GM18873 (cell line): Measurements from ENCODE around the gene VSTM2B.
"Not testable (repeated sequence)": the region's sequence is repeated elsewhere in the genome, so short reads cannot be mapped to it uniquely, and the experiment has no call there.

Experiments used
- ATAC-seq: cut with Tn5 transposase; IDR thresholded peaks from one replicate; pipeline ENCODE4 v1.9.1; 2021; ENCODE audit warnings: mild to moderate bottlenecking, moderate library complexity, moderate number of reproducible peaks; ENCODE audit not compliant: unreplicated experiment, low FRiP score

Gene VSTM2B

DNA sequence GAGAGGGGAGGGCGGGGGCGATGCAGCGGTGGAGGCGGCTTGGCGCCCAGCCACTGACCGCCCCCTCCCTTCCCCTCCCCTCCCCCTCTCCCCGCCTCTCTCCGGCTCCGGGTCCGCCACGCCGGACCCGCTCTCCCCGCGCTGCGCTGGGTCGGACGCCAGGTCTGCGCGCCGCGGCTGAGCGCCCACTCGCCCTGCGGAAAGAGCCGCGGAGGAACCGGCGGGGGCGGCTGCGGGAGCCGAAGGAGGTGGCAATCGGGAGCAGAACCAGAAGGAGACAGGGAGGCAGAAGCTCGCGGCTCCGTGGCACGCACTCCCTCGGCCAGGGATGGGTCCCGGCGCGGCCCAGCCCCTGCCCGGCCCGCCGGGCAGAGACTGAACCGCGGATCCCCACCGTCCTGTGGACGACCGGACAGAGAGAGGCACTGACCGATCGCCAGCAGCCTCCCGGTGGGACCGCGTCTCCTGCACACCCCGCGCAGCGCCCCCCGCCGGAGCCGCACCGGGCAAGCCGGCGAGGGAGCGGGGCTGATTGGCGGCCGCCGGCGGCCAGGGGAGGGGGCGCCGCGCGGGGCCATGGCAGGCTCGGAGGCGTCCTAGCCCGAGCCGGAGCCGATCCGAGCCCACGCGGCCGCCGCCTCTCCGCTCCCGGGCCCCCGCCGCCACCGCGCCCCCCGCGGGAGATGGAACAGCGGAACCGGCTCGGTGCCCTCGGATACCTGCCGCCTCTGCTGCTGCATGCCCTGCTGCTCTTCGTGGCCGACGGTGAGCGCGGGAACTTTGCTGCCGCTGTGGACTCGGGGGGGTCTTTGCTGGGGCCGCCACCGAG is at the start of gene VSTM2B:
TSS of gene VSTM2B (plus strand) at position 94 of the 829 bp plus-strand sequence. CDS start at position 684, 590 bp downstream.
- ATAC-seq: no peak

DNA sequence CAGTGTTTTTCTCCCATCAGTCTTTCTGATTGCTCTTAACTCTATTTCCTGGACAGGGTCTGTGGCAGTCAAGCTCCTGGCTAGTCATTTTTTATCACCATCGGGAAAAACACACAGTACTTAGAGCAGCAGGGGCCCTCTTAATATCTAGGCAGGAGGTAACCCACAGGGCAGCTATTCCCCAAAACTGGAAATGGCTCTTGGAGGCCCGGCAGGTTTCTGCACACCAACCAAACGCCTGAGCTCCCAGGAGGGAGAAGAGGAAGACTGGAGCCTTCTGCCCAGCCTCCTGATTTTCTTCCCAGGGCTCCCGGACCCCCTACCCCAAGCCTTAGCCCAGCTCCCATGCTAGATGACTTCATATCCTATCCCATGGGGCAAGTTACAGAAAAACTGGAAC is 49.3 kb upstream of the VSTM2B start:
- ATAC-seq: no peak

DNA sequence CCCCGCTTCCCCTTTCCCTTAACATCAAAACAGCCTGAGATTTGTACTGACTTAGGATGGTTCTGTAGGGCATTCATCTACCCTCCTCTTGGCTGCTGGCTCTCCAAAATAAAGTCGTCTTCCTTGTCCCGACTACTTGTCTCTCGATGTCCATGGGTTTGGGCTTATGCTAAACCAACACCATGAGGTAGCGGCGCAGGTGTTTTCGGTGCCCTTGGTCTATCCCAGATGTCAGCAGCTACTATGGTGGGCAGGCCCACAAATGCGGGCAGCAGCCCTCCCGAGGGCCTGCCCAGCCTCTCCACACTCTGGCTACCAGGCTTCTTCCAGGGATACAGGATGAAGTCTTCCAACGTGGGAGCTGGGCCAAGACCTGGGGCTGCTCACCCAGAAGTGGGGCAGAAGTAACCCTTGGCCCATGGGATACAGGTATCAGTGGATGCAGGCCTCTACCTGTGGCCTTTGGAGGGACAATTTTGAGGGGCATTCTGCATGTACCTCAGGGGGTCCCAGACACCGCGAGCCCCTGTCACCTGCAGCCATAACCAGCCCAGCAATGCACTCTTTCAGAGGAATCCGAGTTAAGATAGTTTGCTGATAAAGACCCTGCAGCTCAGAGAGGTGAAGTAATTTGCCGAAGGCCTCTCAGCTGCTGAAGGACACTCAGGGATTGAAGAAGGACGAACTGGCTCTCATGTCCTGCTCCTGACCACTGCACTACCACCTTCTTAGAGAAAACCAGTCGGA is 47.8 kb upstream of the VSTM2B start:
- ATAC-seq: no peak

DNA sequence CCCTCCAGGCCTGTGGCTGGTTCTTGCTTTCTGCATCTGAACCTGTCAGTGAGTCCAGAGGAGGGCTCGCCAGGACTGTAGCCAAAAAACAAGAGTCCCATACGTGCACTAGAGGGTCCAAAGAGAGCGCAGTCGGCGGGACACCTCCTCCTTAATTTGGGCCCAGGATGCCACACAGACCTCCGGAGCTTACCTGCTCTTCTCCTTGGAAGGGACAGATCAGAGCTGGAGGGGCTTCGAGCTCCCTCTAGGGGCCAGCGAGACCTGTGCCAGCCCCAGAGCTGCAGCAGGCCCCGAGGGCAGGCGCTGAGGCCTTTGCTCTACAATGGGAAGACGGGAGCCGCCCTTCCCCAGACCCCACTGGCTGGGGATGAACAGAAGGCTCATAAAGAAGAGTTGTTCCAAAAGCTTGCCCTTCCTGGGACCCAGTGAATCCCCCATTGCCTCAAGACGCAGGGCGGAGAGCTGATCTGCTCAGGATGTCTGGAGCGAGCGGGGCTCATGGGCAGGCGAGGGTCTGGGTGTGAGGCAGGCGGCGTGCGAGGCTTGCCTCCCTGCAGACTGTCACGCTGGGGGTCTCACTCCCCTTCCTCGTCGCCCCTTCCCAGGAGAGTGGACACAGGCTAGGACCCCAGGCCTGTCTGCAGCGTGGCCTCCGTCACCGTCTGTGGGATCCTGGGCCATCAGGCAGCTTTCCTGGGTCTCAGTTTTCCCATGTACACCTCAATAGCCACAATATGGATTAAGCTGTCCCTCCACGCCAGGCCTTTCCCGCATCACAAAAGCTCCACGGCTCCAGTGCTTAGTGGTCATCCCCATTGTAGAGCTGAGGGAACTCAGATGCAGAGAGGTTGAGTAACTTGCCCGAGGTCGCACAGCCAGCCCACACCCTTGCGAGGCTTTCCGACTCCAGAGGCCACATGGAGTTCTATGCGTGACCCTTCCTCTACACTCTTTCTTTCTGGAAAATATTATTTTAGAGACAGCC is 46.9 kb upstream of the VSTM2B start:
- no peak for ATAC-seq

DNA sequence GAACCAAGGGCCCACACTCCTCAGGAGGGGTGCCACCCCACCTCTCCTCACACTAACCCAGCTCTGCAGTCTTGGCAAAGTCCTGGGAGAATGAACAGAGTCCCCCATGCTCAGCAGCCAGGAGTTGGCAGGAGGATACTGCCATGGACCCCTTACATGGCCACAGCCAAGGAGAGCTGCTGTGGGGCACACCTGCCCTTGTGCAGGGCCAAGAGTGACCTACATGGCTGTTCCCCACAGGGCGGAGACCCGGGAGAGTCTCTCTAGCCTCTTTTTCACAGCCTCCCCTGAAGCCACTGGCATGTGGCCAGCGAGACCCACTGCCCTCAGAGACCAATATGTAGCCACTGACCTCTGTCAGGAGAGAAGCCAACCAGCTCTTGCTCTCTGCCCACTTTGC is 45.9 kb upstream of the VSTM2B start:
- no peak for ATAC-seq

DNA sequence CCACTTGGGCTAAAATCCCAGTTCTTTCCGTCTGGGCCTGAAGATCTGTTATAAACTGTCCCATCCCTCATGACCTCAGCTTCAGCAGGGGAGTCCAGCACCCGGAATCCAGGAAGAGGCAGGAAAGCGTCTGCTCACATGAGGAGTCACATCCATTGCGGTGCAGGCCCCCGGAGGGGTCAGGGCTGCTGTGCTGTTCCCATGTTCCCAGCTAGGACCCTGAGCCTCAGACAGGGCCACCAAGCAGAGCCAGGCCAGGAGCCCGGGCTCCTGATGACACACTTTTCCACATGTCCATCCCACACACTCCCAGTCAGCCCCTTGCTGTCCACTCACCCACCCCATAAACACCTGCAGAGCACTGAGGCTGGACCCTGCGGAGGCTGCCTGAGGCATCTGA is 45.3 kb upstream of the VSTM2B start:
- no peak for ATAC-seq

DNA sequence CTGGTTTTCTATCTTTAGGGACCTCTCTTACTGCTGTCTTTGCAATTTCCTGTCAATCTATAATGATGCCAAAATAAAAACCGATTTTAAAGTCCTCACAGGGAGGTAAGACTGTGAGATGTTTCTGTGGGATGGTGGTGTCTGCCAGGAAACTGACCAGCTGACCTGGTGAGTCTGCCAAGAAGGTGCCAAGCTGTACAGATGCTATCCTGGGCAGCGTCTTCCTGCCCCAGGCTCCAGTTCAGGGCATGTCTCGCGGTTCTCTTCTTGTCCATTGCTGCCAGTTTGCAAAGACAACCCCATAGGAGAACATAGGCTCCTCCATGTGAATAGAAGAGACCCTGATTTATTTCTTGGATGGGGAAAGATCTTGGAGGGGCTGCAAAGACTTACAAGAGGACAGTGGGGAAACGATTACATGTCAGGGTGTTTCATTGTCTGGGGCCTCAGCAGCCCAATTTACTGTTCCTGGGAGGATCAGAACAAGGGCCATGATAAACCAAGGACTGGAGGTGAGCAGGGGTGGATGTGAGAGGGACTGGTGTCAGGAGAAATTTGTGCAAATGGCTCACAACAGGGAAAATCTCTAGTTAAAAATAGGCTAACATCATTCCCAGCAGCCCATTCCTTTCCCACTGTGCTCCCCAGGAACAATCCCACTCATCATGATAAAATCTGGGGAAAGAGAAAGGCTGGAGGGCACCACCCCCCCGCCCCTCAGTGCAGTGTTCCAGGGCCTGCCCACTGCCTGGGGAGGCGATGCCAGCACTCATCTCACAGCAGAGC is 42.7 kb upstream of the VSTM2B start:
- ATAC-seq: no peak

DNA sequence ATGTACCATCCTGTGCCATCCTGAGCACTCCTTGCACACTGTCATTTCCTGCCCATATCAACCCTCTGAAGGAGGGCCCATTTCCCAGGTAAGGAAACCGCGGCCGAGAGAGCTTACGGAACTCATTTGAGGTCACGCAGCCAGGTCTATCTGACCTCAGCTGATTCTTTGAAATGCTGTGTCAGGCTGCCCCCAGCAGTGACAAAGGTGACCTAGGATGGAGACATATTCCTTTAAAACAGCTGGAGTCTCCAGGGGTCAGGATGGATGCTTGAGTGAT is 42.2 kb upstream of the VSTM2B start:
- no peak for ATAC-seq

DNA sequence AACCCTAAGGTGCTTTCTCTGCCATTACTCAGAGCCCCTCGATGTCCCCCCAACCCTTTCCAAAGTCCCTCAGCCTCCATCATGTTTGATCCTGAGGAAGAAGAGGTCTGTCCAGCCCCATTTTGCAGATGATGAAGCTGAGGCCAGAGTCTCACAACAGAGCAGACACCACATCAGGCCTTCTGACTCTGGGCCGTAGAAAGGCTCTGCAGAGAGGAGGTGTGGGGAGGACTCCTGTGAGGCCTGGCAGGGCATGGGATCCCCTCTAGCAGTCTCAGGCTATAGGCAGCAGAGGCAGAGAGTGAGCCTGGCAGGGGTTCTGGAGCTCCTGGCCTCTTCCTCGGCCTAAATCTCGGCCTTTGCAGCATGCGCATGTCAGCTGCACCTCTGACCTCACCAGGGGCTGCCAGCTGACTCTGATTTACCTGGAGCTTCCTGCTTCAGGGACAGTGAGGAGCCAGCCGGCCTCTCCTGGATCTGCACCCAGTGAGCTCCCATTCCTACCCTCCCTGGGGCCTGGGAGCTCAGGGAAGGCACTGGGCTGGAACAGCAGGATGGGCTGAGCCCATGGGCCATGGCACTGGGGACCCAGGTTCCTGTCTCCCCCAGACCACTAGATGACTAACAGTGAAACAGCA is 41.7 kb upstream of the VSTM2B start:
- ATAC-seq: no peak

DNA sequence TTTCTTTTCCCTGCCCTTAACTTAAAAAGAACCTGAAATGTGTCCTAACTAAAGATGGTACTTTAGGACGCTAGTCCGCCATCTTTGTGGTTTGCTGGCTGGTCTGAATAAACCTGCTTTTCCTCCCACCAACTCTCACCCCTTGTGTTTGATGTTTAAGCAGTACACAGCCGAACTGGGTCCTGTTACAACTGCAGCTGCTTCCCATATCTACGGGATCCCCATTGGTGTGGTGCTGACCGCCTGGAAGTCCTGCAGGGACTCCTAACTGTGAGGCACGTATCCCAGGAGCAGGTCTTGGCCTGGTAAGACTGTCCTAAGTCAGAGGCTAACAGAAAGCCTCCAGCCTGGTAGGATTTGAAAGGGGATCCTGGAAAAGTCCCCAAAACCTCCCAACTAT is 40.9 kb upstream of the VSTM2B start:
- ATAC-seq: no peak

DNA sequence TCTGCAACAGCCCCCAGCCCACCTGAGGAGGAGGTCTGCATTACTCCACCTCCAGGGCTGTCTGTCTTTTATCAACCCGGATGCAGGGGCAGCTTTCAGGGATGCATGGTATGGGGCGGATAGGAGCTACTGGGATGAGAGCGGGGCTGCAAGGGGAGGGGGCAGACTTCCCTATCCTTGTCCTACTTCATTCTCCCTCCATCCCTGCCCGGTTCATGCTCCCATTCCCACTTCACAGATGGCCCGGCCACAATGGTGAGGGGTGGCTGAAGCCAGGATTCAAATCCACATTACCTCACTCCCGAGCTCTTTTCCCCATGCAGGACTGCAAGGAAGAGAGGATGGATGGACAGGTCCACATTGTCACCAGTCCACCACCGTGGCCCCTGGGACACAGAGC is 40.5 kb upstream of the VSTM2B start:
- ATAC-seq: no peak

DNA sequence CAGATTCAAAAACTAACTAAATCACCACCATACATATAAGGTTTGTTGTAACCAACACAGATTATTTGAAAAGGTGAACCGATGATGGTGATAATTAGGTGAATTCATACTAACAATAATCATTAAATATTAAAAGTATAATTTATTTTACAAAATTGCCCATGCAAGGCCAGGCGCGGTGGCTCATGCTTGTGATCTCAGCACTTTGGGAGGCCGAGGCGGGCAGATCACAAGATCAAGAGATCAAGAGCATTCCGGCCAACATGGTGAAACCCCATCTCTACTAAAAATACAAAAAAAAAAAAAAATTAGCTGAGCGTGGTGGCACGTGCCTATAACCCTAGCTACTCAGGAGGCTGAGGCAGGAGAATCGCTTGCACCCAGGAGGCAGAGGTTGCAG is 38.8 kb upstream of the VSTM2B start:
- ATAC-seq: not testable (repeated sequence)

DNA sequence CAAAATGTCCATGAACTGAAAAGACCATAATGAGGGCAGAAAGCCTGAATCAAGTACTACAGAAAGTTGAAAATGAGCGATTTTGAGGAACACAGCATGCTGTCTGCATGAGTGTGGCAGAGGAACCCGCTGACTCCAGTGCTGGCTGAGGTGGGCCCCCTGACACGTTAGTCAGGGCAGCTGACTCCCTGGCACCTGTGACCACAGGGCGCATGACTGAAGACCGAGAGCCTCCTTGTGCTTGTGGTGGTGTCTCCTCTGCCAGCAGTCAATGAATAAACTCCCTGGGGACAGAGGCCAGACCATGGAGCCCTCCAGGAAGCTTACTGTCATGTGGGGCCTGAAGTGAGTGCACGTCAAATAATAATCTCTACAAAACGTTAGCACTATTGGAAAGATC is 38.4 kb upstream of the VSTM2B start:
- ATAC-seq: no peak

DNA sequence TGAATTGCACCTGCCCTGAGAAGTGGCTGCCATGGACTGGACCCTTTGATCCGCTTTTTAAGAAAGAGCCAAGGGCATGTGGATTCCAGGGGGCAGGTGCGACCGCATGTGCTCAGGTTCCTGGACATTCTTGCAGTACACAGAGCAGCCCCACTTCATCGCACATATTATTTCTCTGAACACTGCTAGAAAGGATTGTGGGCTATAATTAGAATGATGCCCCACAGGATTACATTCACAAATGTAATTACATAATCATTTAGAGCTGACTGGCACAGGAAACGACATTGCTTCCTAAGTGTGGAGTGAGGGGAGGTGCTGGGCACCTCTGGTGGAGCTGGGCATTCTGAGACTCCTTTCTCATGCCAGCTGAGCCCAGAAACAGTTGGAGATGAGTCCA is 37.5 kb upstream of the VSTM2B start:
- ATAC-seq: no peak

DNA sequence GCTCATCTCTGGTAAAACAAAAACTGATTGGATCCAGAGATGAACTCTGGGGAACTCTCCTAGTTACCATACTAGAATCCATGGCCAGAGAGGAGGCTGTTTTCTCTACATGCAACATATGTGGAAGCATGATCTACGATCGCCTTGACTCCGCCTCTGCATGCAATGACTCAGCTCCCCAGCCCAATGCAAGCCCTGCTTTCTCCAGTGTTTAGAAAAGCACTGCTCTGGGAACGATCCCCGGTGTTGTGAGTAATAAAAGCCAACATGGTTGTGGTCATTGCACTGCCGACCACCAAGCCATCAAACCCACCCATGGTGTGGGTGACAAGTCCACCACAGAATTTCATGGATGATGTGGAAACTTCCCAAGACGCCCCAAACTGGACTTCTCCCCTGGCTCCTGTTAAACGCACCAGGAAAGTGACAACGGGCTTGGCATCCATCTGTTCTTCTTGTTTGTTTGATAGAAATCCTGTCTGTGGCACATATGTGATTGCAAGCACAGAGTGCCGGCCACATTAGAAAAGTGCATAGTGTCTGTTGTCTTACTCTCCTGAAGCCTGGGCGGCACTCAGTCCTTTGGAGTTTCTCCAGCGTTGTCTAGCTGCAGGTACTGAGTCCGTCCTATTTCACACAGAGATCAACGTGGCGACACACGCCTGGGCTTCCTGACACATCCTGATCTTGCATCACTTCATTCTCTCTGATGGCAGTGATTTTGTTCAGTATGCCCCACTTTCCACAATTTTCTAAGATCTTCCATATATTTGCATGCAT is 36.4 kb upstream of the VSTM2B start:
- no peak for ATAC-seq

DNA sequence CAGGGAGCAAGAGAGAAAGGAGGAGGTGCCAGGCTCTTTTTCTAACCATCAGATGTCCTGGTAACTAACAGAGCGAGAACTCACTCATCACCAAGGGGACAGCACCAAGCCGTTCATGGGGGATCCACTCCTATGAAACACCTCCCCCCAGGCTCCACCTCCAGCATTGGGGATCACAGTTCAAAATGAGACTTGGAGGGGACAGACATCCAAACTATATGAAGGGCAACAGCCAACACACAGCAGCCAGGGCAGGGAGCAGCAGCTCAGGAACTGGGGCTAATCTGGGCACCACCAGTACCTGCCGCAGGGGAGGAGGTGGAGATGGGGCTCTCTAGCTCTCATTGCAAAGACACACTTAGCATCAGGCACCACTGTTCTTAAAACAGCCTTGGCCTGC is 34.3 kb upstream of the VSTM2B start:
- no peak for ATAC-seq

DNA sequence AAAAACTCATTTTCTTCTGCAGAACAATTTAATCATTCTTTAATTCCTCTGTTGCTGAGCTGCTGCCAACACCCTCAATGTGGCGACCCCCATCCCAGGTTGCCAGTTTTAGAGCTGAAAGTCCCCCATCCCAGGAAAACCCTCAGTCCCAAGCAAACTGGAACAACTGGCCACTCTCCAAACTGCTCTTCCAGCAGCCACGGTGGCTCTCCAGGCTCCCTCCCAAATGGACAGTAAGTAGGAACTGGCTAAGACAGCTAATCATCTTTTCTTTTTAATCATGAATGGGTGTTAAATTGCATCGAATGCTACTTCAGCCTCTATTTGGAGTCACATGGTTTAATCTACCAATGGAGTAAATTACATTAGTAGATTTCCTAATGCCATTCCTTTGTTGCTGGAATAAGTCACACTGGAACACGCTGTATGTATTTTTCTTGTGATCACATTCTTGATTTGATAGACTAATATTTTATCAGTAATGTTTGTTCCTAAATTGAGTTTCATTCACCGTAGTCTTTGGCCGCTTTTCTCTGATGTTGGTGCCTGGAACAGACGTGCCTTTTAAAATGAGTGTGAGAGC is 33.7 kb upstream of the VSTM2B start:
- no peak for ATAC-seq

DNA sequence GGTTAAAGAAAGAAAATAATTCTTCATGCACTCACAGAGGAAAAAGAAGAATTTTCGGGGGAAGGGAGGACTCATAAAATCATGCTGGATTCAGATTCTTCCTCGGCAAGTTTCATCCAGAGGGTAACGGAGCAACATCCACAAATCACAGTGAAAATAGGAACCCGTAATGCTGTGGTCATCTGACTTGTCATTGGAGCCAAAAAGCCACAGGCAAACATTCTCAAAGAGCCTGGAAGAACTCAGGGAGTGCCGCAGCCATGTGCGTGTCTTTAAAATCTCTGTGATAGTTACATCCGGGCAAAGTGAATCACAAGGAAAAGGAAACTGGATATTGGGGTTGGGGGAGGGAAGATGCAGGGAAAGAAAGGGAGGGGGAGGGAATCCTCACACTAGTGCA is 33.0 kb upstream of the VSTM2B start:
- no peak for ATAC-seq

DNA sequence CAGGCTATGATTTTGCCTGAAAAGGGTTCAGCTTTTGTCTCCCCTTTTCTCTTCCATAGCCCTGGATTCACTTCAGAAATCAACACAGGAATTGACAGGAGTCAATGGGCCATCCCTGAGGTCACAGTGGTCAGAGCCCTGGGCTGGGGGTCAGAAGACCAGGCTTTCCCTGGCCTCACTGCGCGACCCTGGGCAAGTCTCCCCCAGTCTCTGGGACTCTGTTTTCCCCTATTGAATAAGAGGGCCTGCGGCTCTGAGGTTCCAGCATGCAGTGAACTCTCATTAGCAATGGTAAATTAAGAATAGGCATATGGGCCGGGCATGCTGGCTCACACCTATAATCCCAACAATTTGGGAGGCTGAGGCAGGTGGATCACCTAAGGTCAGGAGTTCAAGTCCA is 30.7 kb upstream of the VSTM2B start:
- ATAC-seq: no peak
